ENCODE data around the gene DNAAF1. TPM values are rescaled to one million over a fixed set of nuclear protein-coding genes. Genes with fewer than 3 reads are reported as not detected.

The DNAAF1 gene
- total and polyA plus RNA-seq, 8 donors, result 0.28 to 8.7 (median 0.50) TPM

DNA sequence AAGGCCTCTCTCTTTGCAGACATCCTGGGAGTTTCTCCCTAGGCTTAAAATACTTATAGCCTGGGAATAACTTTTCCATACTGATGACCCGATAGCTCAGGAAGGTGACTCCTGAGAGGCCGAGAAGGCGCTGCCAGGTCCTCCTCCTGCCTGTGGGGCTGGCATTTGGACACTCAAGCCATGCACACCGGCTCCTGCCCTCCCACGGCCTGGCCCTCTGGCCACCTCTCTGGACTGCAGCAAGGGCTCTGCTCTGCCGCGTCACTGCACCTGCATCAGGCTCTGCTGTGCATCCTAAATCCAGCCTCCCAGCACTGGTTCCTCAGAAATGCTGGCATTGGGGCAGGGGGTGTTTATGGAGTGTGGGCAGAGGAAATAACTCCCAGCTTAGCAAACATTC is 80.5 kb downstream of the DNAAF1 start:
- Histone ChIP-seq H3K9me3 (no peaks in the 10 kb centered on the region), H3K27ac (no peak overlapping the region), H3K27me3 (no peaks in the 10 kb centered on the region), H3K4me3 (no peak overlapping the region), H3K4me1 (no peaks in the 10 kb centered on the region), H3K36me3 (no peaks in the 10 kb centered on the region)
- DNase-seq (no peak), ATAC-seq (no peak), FAIRE-seq (no peak)
- TF ChIP-seq, protein P1, sequence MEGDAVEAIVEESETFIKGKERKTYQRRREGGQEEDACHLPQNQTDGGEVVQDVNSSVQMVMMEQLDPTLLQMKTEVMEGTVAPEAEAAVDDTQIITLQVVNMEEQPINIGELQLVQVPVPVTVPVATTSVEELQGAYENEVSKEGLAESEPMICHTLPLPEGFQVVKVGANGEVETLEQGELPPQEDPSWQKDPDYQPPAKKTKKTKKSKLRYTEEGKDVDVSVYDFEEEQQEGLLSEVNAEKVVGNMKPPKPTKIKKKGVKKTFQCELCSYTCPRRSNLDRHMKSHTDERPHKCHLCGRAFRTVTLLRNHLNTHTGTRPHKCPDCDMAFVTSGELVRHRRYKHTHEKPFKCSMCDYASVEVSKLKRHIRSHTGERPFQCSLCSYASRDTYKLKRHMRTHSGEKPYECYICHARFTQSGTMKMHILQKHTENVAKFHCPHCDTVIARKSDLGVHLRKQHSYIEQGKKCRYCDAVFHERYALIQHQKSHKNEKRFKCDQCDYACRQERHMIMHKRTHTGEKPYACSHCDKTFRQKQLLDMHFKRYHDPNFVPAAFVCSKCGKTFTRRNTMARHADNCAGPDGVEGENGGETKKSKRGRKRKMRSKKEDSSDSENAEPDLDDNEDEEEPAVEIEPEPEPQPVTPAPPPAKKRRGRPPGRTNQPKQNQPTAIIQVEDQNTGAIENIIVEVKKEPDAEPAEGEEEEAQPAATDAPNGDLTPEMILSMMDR (IDR thresholded peaks at IDR 0.05), result no peak
- intact Hi-C loops (cut with DNase I), result no loop called here
- 58 to 76% methylated on average over 7 of the region's 7 CpGs for WGBS, 2 donors

DNA sequence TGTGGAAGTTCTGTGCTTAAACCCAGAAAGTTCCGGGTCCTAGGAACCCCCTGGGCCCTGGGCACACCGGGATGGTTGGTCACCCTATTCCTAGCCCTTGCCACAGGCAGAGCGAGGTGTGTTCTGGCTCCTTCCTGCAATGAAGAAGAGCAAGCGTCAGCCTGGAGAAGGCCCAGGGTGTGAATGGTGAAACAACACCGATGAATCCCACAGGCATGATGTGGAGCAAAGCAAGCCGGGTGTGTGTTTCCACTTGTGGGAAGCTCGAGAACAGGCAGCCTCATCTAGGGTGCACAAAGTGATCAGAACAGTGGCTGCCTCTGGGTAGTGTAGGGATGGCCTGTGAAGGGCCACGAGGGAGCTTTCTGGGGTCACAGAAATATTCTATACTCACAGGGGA is 80.9 kb downstream of the DNAAF1 start:
- Histone ChIP-seq H3K4me3 (no peak overlapping the region), H3K27ac (no peak overlapping the region), H3K36me3 (no peaks in the 10 kb centered on the region), H3K9me3 (no peaks in the 10 kb centered on the region), H3K4me1 (no peaks in the 10 kb centered on the region), H3K27me3 (no peaks in the 10 kb centered on the region)
- FAIRE-seq (no peak), DNase-seq (no peak), ATAC-seq (no peak)
- TF ChIP-seq, protein P1 (IDR thresholded peaks at IDR 0.05), result no peak
- intact Hi-C loops (cut with DNase I), result no loop called here
- WGBS, 2 donors, result 55% methylated on average over 8 of the region's 8 CpGs

Other genes with a start within 250 kb of the DNAAF1 start
- gene MLYCD, start 246.2 kb upstream of the DNAAF1 start, total RNA-seq, result 10 to 100 TPM in 2 of 6 donors, 1 to 10 TPM in 4; 4.3 to 11.2 (median 9.1) TPM
- gene MLYCD, start 246.2 kb upstream of the DNAAF1 start, polyA plus RNA-seq, result 1 to 10 TPM; 5.4 to 8.7 TPM
- 1 to 10 TPM; 3.6 to 4.5 (median 3.8) TPM for gene OSGIN1, start 192.1 kb upstream of the DNAAF1 start, total RNA-seq
- 10 to 100 TPM; 14.3 to 15.9 TPM for gene OSGIN1, start 192.1 kb upstream of the DNAAF1 start, polyA plus RNA-seq
- 1 to 10 TPM in 2 of 6 donors, under 1 TPM in 4; 0.37 to 1.7 (median 0.81) TPM for gene NECAB2, start 177.1 kb upstream of the DNAAF1 start, total RNA-seq
- 10 to 100 TPM in 1 of 2 donors, 1 to 10 TPM in 1; 6.3 to 23.8 TPM for gene NECAB2, start 177.1 kb upstream of the DNAAF1 start, polyA plus RNA-seq
- gene SLC38A8, start 102.5 kb upstream of the DNAAF1 start, total RNA-seq, result under 1 TPM in 2 of 6 donors, not detected in 4; 0.14 to 0.31 TPM
- under 1 TPM; 0.38 to 0.49 TPM for gene SLC38A8, start 102.5 kb upstream of the DNAAF1 start, polyA plus RNA-seq
- 10 to 100 TPM; 38.8 to 56.8 (median 43.2) TPM for gene MBTPS1, start 28.4 kb upstream of the DNAAF1 start, total RNA-seq
- 10 to 100 TPM; 32.8 to 54.0 TPM for gene MBTPS1, start 28.4 kb upstream of the DNAAF1 start, polyA plus RNA-seq
- 10 to 100 TPM in 1 of 6 donors, 1 to 10 TPM in 5; 4.2 to 11.8 (median 7.1) TPM for gene HSDL1, start 131 bp upstream of the DNAAF1 start, total RNA-seq
- gene HSDL1, start 131 bp upstream of the DNAAF1 start, polyA plus RNA-seq, result 10 to 100 TPM in 1 of 2 donors, 1 to 10 TPM in 1; 6.5 to 14.5 TPM
- 10 to 100 TPM; 14.9 to 38.1 (median 20.1) TPM for gene TAF1C, start 41.7 kb downstream of the DNAAF1 start, total RNA-seq
- 100 to 1,000 TPM in 1 of 2 donors, 10 to 100 TPM in 1; 95.3 to 130 TPM for gene TAF1C, start 41.7 kb downstream of the DNAAF1 start, polyA plus RNA-seq
- under 1 TPM in 2 of 6 donors, not detected in 4; 0.19 to 0.25 TPM for gene ADAD2, start 45.8 kb downstream of the DNAAF1 start, total RNA-seq
- gene ADAD2, start 45.8 kb downstream of the DNAAF1 start, polyA plus RNA-seq, result 1 to 10 TPM; 2.4 to 3.8 TPM
- not detected for gene KCNG4, start 94.7 kb downstream of the DNAAF1 start, total RNA-seq
- under 1 TPM in 1 of 2 donors, not detected in 1; 0.02 TPM for gene KCNG4, start 94.7 kb downstream of the DNAAF1 start, polyA plus RNA-seq
- gene WFDC1, start 149.6 kb downstream of the DNAAF1 start, total RNA-seq, result under 1 TPM in 4 of 6 donors, not detected in 2; 0.09 to 0.43 (median 0.27) TPM
- gene WFDC1, start 149.6 kb downstream of the DNAAF1 start, polyA plus RNA-seq, result 1 to 10 TPM; 1.4 to 2.6 TPM
- 1 to 10 TPM in 3 of 6 donors, under 1 TPM in 3; 0.47 to 6.3 (median 1.8) TPM for gene ATP2C2, start 223.2 kb downstream of the DNAAF1 start, total RNA-seq
- gene ATP2C2, start 223.2 kb downstream of the DNAAF1 start, polyA plus RNA-seq, result 1 to 10 TPM; 1.7 to 2.8 TPM

All from pancreas (tissue), 10 donors.